Measurements from ENCODE around the gene CERK. TPM values are rescaled to one million over a fixed set of nuclear protein-coding genes. Genes with fewer than 3 reads are reported as not detected.

CERK gene
- total and polyA plus RNA-seq, 2 of the 8 experiments (the other 6 are each of a cell fraction or from before 2014, with no cell fraction given) = 26.6 to 59.0 TPM

GRCh38 chr22:46706060-46706459 lies 32.0 kb downstream of the CERK start:
- DNase-seq (ENCODE audit: low read depth in 1 of 2, low spot score in 2 of 2) (no peak), FAIRE-seq (no peak)
- Histone ChIP-seq H3K36me3 (ENCODE audit: control insufficient read depth in 2 of 4, insufficient read depth in 4 of 4, low read length in 3 of 4) (peaks cover 0 to 28% (median 25%) of the 10 kb centered on the region in 4 experiments; a peak in 6 of 8 replicates), H3K79me1 (ENCODE audit: low read depth, low read length) (no peaks in the 10 kb centered on the region), H3K27me3 (replicated peaks in 1 of 4; ENCODE audit: control insufficient read depth in 3 of 4, extremely low read depth in 1 of 4, insufficient read depth in 3 of 4, low read length in 3 of 4) (no peaks in the 10 kb centered on the region), H4K91ac (replicated peaks; ENCODE audit: insufficient read length, low read length) (no peak overlapping the region), H2BK20ac (ENCODE audit: low read length) (no peak overlapping the region), H2BK15ac (ENCODE audit: low read length) (no peak overlapping the region), H4K20me1 (replicated peaks in 1 of 2; ENCODE audit: control insufficient read depth in 1 of 2, insufficient read depth in 2 of 2, low read length in 2 of 2) (peaks cover 12 to 14% of the 10 kb centered on the region in 2 experiments), H3K23ac (ENCODE audit: insufficient read length) (no peak overlapping the region), H3K14ac (ENCODE audit: insufficient read length) (no peak overlapping the region), H3K56ac (replicated peaks; ENCODE audit: insufficient read length, low read depth, low read length) (no peak overlapping the region), H3K4me2 (ENCODE audit: insufficient read depth in 1 of 2, low read depth in 2 of 2, low read length in 2 of 2) (no peak overlapping the region), H2BK120ac (replicated peaks; ENCODE audit: low read depth, low read length) (no peak overlapping the region), H2BK12ac (ENCODE audit: low read depth, low read length) (no peak overlapping the region), H2AFZ (ENCODE audit: low read length) (no peak overlapping the region), H3K4me1 (replicated peaks in 1 of 4; ENCODE audit: control insufficient read depth in 3 of 4, insufficient read depth in 4 of 4, low read length in 3 of 4) (no peaks in the 10 kb centered on the region), H3K9ac (replicated peaks in 1 of 4; ENCODE audit: extremely low read depth in 1 of 4, low read depth in 3 of 4, low read length in 3 of 4) (no peak overlapping the region), H4K5ac (ENCODE audit: insufficient read length, low read depth, low read length) (no peak overlapping the region), H3K4me3 (ENCODE audit: extremely low read depth in 1 of 4, insufficient read depth in 2 of 4, low read depth in 3 of 4, low read length in 4 of 4) (no peak overlapping the region), H2BK5ac (ENCODE audit: low read depth, low read length) (no peak overlapping the region), H3K9me3 (ENCODE audit: insufficient read depth in 2 of 2, low read depth in 1 of 2, low read length in 1 of 2) (no peaks in the 10 kb centered on the region), H3K79me2 (ENCODE audit: control insufficient read depth in 1 of 2, insufficient read depth in 2 of 2, low read length in 2 of 2) (no peaks in the 10 kb centered on the region), H3K27ac (ENCODE audit: low read depth, low read length) (no peak overlapping the region), H3K4ac (replicated peaks; ENCODE audit: insufficient read length, low read depth, low read length) (no peak overlapping the region), H2AK5ac (ENCODE audit: low read depth, low read length) (no peak overlapping the region), H3K18ac (ENCODE audit: extremely low read depth, low read length) (no peak overlapping the region), H4K8ac (ENCODE audit: extremely low read depth, insufficient read depth, low read length) (no peak overlapping the region), H3K23me2 (ENCODE audit: low read depth, low read length) (no peaks in the 10 kb centered on the region)
- ChIA-PET POLR2A (ENCODE audit: partially characterized antibody) (no interaction called here), CTCF (ENCODE audit: partially characterized antibody) (no interaction called here)
- 94% methylated on average over 12 of the region's 12 CpGs; no CpG with 5 or more reads in 1 of the 2 experiments for WGBS, 2 experiments (ENCODE audit: extremely low coverage in 1 of 2, insufficient coverage in 1 of 2, insufficient read length in 1 of 2, insufficient replicate concordance in 2 of 2, low coverage in 1 of 2, low lambda C conversion rate in 2 of 2, missing lambda C conversion rate in 1 of 2)
- TF ChIP-seq SP4 (IDR thresholded peaks at IDR 0.05; ENCODE audit: low read length) (no peak), KDM5A (IDR thresholded peaks at IDR 0.05; ENCODE audit: low read length) (no peak), CREB1 (IDR thresholded peaks at IDR 0.05) (no peak), PHF8 (conservative IDR thresholded peaks at IDR 0.05; ENCODE audit: low read depth, low read length) (no peak), CHD1 (IDR thresholded peaks at IDR 0.05; ENCODE audit: low read depth, low read length) (no peak), SIRT6 (IDR thresholded peaks at IDR 0.05; ENCODE audit: low read length) (no peak), CTCF (IDR thresholded peaks at IDR 0.05; ENCODE audit: control extremely low read depth in 1 of 3, insufficient read depth in 1 of 3, low read depth in 1 of 3, low read length in 3 of 3) (no peak), MAX (IDR thresholded peaks at IDR 0.05) (no peak), CBX8 (IDR thresholded peaks at IDR 0.05; ENCODE audit: borderline replicate concordance, low read depth, low read length) (no peak)

Data from H1 (cell line).